Renal cortex interstitium (tissue), 15 donors: ENCODE results near the gene C8G. TPM values are rescaled to one million over a fixed set of nuclear protein-coding genes. Genes with fewer than 3 reads are reported as not detected.

Source experiments
- DNase-seq, 11 donors: peaks; one replicate each; pipeline ENCODE4 v3.0.0-alpha.2; 2013; ENCODE audit warnings: low read depth in 9 of 11, low spot score in 4 of 11; ENCODE audit errors: extremely low read depth in 1 of 11
- long read RNA-seq, 16 experiments: transcript quantifications; one replicate each; lab custom pipeline, GENCODE V29; 2026
- polyA plus RNA-seq, 3 donors: library from polyadenylated mRNA; unstranded; fragments of 120-200 nt; gene quantifications; one replicate each; pipeline ENCODE4 v1.2.1, GENCODE V29; 2013; ENCODE audit not compliant: insufficient read length in 3 of 3

Gene C8G
- 1 to 10 TPM in 1 of 3 donors, under 1 TPM in 2; 0.44 to 1.4 (median 0.57) TPM for polyA plus RNA-seq
- long read RNA-seq, donor 1: 0 reads
- long read RNA-seq, donor 2: 0 reads
- long read RNA-seq, donor 3: 0 reads
- long read RNA-seq, donor 4: 0 reads
- long read RNA-seq, donor 5: 0 reads
- long read RNA-seq, donor 6: 0 reads
- long read RNA-seq, donor 7: 0 reads
- long read RNA-seq, donor 8: 0 reads
- long read RNA-seq, donor 9: 0 reads
- long read RNA-seq, donor 10, partial matches to known transcripts: 0 of 1 reads
- long read RNA-seq, donor 10, other reads (novel, unspliced or antisense): 0 of 1 reads
- long read RNA-seq, donor 11: 0 reads
- long read RNA-seq, donor 12: 0 reads
- long read RNA-seq, donor 13: 0 reads
- long read RNA-seq, donor 14: 0 reads
- long read RNA-seq, donor 15: 0 reads
- long read RNA-seq, donor 16: 0 reads

- peak; percentile 81 to 94 (median 92) for DNase-seq
Observed at GRCh38 chr9:136944519-136945332, at the start of gene C8G, which contains the start of gene FBXW5. C8G (plus strand) TSS chr9:136945243; CDS start chr9:136945321, 78 bp downstream. FBXW5 (minus strand) TSS chr9:136944738; CDS start chr9:136944083, 655 bp downstream.

- no peak for DNase-seq
Observed at GRCh38 chr9:136896027-136896426, 49.0 kb upstream of the C8G start.

GRCh38 chr9:136898483-136899100, 46.5 kb upstream of the C8G start:
- DNase-seq: no peak

- DNase-seq: no peak
Observed at GRCh38 chr9:136899196-136899595, 45.8 kb upstream of the C8G start.

- no peak for DNase-seq
Observed at GRCh38 chr9:136900556-136900955, 44.5 kb upstream of the C8G start.

- DNase-seq: no peak
Observed at GRCh38 chr9:136900988-136901515, 44.0 kb upstream of the C8G start.

- no peak for DNase-seq
Observed at GRCh38 chr9:136901516-136902258, 43.4 kb upstream of the C8G start.

GRCh38 chr9:136902259-136902821, 42.7 kb upstream of the C8G start:
- peak in 1 of 11 donors; percentile 8 for DNase-seq

GRCh38 chr9:136903041-136903554, 41.9 kb upstream of the C8G start:
- DNase-seq: no peak

- DNase-seq: no peak
Observed at GRCh38 chr9:136906266-136906665, 38.8 kb upstream of the C8G start.

GRCh38 chr9:136907011-136907914, 37.8 kb upstream of the C8G start:
- DNase-seq: no peak

GRCh38 chr9:136910197-136910900, 34.7 kb upstream of the C8G start:
- DNase-seq: no peak

- no peak for DNase-seq
Observed at GRCh38 chr9:136910901-136911245, 34.2 kb upstream of the C8G start.

- DNase-seq: no peak
Observed at GRCh38 chr9:136913701-136914438, 31.2 kb upstream of the C8G start.

GRCh38 chr9:136915632-136916329, 29.3 kb upstream of the C8G start:
- no peak for DNase-seq
